ENCODE measurements around the gene GRAMD2B.
A peak's percentile ranks its signal among the peaks of the same experiment; 100 is the strongest.

The GRAMD2B gene

DNA sequence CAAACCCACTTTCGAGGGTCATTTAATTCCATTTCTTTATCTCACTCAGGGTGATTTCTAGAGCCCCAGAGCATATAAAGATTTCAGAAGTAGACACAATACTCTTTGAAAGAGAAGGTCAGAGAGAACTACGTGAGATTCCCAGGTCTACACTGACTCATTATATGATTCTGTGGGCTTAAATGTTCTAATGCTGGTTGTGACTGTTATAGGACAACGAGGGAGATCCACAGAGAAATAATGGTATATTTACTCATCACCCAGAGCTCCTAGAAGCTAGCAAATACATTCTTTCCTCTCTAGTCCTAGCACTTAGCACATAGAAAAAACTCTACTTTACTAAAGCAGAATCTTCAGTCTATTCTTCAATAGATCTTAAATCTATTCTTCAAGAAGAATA is 39.4 kb upstream of the GRAMD2B start:
- Histone ChIP-seq H3K9me3 (ENCODE audit: control insufficient read depth, insufficient read depth, low read depth, low read length) (no peaks in the 10 kb centered on the region), H3K4me3 (ENCODE audit: low read depth, low read length) (no peak overlapping the region), H3K36me3 (ENCODE audit: control insufficient read depth in 2 of 2, insufficient read depth in 1 of 2, low read length in 2 of 2) (no peaks in the 10 kb centered on the region), H3K4me1 (ENCODE audit: control insufficient read depth, insufficient read depth, low read length) (peaks cover 7% of the 10 kb centered on the region), H3K27ac (ENCODE audit: extremely low read depth, low read depth, low read length) (no peak overlapping the region)
- CTCF ChIA-PET = interaction anchor here (0.6 to 2.1 kb wide), 2 partner anchors 24 to 116 kb away, joined by 3 to 8 read pairs; no protein-coding TSS in a partner anchor
- POLR2A ChIA-PET = no interaction called here
- TF ChIP-seq, protein P1, sequence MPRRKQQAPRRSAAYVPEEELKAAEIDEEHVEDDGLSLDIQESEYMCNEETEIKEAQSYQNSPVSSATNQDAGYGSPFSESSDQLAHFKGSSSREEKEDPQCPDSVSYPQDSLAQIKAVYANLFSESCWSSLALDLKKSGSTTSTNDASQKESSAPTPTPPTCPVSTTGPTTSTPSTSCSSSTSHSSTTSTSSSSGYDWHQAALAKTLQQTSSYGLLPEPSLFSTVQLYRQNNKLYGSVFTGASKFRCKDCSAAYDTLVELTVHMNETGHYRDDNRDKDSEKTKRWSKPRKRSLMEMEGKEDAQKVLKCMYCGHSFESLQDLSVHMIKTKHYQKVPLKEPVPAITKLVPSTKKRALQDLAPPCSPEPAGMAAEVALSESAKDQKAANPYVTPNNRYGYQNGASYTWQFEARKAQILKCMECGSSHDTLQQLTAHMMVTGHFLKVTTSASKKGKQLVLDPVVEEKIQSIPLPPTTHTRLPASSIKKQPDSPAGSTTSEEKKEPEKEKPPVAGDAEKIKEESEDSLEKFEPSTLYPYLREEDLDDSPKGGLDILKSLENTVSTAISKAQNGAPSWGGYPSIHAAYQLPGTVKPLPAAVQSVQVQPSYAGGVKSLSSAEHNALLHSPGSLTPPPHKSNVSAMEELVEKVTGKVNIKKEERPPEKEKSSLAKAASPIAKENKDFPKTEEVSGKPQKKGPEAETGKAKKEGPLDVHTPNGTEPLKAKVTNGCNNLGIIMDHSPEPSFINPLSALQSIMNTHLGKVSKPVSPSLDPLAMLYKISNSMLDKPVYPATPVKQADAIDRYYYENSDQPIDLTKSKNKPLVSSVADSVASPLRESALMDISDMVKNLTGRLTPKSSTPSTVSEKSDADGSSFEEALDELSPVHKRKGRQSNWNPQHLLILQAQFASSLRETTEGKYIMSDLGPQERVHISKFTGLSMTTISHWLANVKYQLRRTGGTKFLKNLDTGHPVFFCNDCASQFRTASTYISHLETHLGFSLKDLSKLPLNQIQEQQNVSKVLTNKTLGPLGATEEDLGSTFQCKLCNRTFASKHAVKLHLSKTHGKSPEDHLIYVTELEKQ (tag by site-specific recombination; IDR thresholded peaks at IDR 0.05; ENCODE audit: borderline replicate concordance) = no peak
- TF ChIP-seq ZNF423 (tag by site-specific recombination; IDR thresholded peaks at IDR 0.05) (no peak), ZEB2 (tag by site-specific recombination; IDR thresholded peaks at IDR 0.05) (no peak)

DNA sequence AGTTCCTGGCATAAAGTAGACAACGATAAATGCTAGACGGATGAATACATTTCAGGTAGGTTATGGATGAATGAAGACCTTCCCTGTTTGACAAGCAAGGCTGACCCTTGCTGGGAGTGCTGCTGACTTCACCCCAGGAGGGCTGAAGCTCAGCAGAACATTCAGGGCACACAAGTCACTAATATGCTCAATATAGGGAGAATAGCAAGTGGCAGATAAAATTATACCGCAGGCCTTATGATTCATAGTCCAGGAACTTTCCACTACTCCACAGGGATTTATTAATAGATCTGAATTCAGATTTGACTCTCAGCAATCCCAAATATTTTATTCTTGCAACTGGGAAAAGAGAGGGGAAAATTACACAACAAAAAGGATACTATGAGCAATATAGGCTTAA is 38.2 kb upstream of the GRAMD2B start:
- POLR2A ChIA-PET = no interaction called here
- peak; percentile 70 for TF ChIP-seq ZIC2 (tag by site-specific recombination; IDR thresholded peaks at IDR 0.05)
- TF ChIP-seq, protein P2, sequence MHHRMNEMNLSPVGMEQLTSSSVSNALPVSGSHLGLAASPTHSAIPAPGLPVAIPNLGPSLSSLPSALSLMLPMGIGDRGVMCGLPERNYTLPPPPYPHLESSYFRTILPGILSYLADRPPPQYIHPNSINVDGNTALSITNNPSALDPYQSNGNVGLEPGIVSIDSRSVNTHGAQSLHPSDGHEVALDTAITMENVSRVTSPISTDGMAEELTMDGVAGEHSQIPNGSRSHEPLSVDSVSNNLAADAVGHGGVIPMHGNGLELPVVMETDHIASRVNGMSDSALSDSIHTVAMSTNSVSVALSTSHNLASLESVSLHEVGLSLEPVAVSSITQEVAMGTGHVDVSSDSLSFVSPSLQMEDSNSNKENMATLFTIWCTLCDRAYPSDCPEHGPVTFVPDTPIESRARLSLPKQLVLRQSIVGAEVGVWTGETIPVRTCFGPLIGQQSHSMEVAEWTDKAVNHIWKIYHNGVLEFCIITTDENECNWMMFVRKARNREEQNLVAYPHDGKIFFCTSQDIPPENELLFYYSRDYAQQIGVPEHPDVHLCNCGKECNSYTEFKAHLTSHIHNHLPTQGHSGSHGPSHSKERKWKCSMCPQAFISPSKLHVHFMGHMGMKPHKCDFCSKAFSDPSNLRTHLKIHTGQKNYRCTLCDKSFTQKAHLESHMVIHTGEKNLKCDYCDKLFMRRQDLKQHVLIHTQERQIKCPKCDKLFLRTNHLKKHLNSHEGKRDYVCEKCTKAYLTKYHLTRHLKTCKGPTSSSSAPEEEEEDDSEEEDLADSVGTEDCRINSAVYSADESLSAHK (tag by site-specific recombination; IDR thresholded peaks at IDR 0.05) = no peak
- TF ChIP-seq ZNF366 (tag by site-specific recombination; conservative IDR thresholded peaks at IDR 0.05) = no peak
- TF ChIP-seq ZNF544 (tag by site-specific recombination; IDR thresholded peaks at IDR 0.05) = no peak
- no peak for TF ChIP-seq PRDM1 (tag by site-specific recombination; IDR thresholded peaks at IDR 0.05)
- TF ChIP-seq ZBTB21 (tag by site-specific recombination; IDR thresholded peaks at IDR 0.05) = no peak
- Histone ChIP-seq H3K36me3 (ENCODE audit: control insufficient read depth in 2 of 2, insufficient read depth in 1 of 2, low read length in 2 of 2) (no peaks in the 10 kb centered on the region), H3K27ac (ENCODE audit: extremely low read depth, low read depth, low read length) (no peak overlapping the region), H3K4me3 (ENCODE audit: low read depth, low read length) (no peak overlapping the region), H3K4me1 (ENCODE audit: control insufficient read depth, insufficient read depth, low read length) (peaks cover 7% of the 10 kb centered on the region), H3K9me3 (ENCODE audit: control insufficient read depth, insufficient read depth, low read depth, low read length) (no peaks in the 10 kb centered on the region)
- CTCF ChIA-PET = no interaction called here

DNA sequence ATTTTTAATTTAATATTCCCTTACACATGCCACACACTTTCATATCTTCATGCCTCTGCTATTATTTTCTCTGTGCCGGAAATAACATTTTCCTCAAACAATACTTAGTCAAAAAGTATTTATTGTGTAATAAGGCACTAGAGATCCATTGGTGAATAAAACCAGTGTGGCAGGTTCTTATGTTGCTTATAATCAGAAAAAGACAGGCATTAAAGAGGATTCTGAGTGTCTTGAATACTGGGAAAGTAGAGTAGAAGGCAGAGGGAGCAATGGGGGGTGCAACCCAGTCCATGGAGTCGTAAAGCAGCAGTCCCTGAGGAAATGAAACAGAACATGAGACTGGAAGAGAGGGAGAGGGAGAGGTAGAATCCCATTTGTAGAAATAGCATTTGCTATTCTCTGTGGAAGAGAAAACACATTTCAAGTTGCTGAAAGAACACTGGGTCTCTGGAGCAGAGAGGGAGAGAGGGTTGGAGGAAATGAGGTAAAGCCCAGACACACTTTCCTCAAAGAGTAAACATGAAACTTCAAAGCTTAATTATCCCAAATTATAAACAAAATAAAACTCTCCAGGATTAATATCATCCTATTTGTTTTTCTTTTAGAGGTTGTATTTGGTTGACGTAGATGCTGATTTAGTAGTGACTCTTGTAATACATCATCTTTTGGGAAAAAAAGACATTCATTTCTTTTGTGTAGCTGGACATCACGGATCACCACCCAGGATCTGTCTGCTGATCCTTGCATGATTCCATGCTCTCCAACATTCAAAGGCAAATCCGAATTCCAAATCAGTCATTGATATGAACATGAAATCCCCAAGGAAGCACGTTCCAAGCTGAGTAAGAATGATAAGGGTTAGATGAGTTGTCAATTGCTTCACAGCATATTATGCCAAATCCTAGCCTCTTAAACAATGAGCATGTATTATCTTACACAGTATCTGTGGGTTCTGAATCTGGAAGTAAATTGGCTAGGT is 37.4 kb upstream of the GRAMD2B start:
- CTCF ChIA-PET = interaction anchor here (0.7 to 1.0 kb wide), 3 partner anchors 32 to 183 kb away, joined by 3 read pairs; no protein-coding TSS in a partner anchor
- H3K4me3 ChIP-seq (ENCODE audit: low read depth, low read length) = no peak overlapping the region

DNA sequence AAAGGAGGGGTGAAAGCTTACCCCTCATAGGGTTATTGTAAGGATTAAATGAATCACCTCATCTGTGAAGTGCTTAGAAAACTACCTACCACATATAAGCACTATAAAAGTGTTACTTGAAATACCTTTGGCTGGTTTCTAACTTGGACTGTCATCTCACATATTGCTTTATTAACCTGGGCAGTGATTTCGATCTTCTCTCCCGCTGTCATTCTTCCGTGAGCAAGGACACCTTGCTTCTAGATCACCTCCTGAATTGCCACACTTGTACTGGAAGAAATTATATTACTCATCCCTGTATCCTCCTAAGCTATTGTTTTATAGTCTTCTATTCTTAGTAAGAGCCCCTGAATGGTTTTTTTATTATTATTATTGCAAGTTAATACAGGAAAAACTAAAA is 34.0 kb upstream of the GRAMD2B start:
- Histone ChIP-seq H3K27ac (ENCODE audit: extremely low read depth, low read depth, low read length) (no peak overlapping the region), H3K4me1 (ENCODE audit: control insufficient read depth, insufficient read depth, low read length) (peaks cover 3% of the 10 kb centered on the region), H3K4me3 (ENCODE audit: low read depth, low read length) (no peak overlapping the region), H3K36me3 (ENCODE audit: control insufficient read depth in 2 of 2, insufficient read depth in 1 of 2, low read length in 2 of 2) (no peaks in the 10 kb centered on the region), H3K9me3 (ENCODE audit: control insufficient read depth, insufficient read depth, low read depth, low read length) (no peaks in the 10 kb centered on the region)
- POLR2A ChIA-PET = no interaction called here
- CTCF ChIA-PET = interaction anchor here (0.7 to 0.9 kb wide), 2 partner anchors 103 to 111 kb away, joined by 3 to 4 read pairs; no protein-coding TSS in a partner anchor
- TF ChIP-seq OVOL3 (tag by site-specific recombination; IDR thresholded peaks at IDR 0.05) (no peak), ZNF510 (tag by site-specific recombination; IDR thresholded peaks at IDR 0.05; ENCODE audit: insufficient replicate concordance) (no peak), ZNF223 (tag by site-specific recombination; IDR thresholded peaks at IDR 0.05) (no peak)
- TF ChIP-seq, protein P3, sequence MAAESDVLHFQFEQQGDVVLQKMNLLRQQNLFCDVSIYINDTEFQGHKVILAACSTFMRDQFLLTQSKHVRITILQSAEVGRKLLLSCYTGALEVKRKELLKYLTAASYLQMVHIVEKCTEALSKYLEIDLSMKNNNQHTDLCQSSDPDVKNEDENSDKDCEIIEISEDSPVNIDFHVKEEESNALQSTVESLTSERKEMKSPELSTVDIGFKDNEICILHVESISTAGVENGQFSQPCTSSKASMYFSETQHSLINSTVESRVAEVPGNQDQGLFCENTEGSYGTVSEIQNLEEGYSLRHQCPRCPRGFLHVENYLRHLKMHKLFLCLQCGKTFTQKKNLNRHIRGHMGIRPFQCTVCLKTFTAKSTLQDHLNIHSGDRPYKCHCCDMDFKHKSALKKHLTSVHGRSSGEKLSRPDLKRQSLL (tag by site-specific recombination; IDR thresholded peaks at IDR 0.05) = no peak
- TF ChIP-seq, protein P4, sequence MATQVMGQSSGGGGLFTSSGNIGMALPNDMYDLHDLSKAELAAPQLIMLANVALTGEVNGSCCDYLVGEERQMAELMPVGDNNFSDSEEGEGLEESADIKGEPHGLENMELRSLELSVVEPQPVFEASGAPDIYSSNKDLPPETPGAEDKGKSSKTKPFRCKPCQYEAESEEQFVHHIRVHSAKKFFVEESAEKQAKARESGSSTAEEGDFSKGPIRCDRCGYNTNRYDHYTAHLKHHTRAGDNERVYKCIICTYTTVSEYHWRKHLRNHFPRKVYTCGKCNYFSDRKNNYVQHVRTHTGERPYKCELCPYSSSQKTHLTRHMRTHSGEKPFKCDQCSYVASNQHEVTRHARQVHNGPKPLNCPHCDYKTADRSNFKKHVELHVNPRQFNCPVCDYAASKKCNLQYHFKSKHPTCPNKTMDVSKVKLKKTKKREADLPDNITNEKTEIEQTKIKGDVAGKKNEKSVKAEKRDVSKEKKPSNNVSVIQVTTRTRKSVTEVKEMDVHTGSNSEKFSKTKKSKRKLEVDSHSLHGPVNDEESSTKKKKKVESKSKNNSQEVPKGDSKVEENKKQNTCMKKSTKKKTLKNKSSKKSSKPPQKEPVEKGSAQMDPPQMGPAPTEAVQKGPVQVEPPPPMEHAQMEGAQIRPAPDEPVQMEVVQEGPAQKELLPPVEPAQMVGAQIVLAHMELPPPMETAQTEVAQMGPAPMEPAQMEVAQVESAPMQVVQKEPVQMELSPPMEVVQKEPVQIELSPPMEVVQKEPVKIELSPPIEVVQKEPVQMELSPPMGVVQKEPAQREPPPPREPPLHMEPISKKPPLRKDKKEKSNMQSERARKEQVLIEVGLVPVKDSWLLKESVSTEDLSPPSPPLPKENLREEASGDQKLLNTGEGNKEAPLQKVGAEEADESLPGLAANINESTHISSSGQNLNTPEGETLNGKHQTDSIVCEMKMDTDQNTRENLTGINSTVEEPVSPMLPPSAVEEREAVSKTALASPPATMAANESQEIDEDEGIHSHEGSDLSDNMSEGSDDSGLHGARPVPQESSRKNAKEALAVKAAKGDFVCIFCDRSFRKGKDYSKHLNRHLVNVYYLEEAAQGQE (tag by site-specific recombination; IDR thresholded peaks at IDR 0.05) = no peak

More for the DNA sequence above, 37.4 kb upstream of the GRAMD2B start:
- Histone ChIP-seq H3K36me3 (ENCODE audit: control insufficient read depth in 2 of 2, insufficient read depth in 1 of 2, low read length in 2 of 2) (no peaks in the 10 kb centered on the region), H3K27ac (ENCODE audit: extremely low read depth, low read depth, low read length) (no peak overlapping the region), H3K4me1 (ENCODE audit: control insufficient read depth, insufficient read depth, low read length) (peaks cover 7% of the 10 kb centered on the region), H3K9me3 (ENCODE audit: control insufficient read depth, insufficient read depth, low read depth, low read length) (no peaks in the 10 kb centered on the region)
- POLR2A ChIA-PET = no interaction called here
- TF ChIP-seq ZBTB17 (tag by site-specific recombination; IDR thresholded peaks at IDR 0.05) (peak; percentile 26; the same call in 1 of the 2 replicates), GLI2 (tag by site-specific recombination; IDR thresholded peaks at IDR 0.05; ENCODE audit: borderline replicate concordance, low read depth) (no peak), ZIC2 (tag by site-specific recombination; IDR thresholded peaks at IDR 0.05) (peak; percentile 27; the same call in 1 of the 2 replicates)

Measured in HEK293 (cell line).